Stimulated activated CD4-positive, alpha-beta T cell treated with anti-CD3 and anti-CD28 coated beads, Interleukin-4, amount 100 ng/mL, for 24 hours (primary cell): ENCODE results near the gene SLC12A8.

Experiments used
- DNase-seq: peaks from one replicate; pipeline ENCODE4 v3.0.0-alpha.2; 2020

Gene SLC12A8

DNA sequence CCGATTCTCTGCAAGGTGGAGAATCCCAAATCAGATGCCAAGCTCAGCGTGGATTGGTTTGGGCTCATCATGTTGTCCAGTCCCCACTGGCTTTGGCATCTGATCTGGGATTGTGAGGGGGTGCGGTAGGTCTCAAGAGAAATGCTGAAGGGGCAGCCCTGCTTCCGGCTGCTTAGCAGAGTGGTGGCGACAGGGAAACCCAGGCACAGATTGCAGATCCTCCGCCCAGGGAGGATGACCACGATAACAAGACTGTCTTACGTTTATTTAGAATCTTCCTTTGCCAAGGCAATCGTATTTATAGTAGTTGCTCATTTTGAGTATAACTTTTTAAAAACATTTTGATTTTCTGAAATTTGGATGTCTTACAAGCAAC, 61.1 kb downstream of the SLC12A8 start:
- DNase-seq, result no peak

DNA sequence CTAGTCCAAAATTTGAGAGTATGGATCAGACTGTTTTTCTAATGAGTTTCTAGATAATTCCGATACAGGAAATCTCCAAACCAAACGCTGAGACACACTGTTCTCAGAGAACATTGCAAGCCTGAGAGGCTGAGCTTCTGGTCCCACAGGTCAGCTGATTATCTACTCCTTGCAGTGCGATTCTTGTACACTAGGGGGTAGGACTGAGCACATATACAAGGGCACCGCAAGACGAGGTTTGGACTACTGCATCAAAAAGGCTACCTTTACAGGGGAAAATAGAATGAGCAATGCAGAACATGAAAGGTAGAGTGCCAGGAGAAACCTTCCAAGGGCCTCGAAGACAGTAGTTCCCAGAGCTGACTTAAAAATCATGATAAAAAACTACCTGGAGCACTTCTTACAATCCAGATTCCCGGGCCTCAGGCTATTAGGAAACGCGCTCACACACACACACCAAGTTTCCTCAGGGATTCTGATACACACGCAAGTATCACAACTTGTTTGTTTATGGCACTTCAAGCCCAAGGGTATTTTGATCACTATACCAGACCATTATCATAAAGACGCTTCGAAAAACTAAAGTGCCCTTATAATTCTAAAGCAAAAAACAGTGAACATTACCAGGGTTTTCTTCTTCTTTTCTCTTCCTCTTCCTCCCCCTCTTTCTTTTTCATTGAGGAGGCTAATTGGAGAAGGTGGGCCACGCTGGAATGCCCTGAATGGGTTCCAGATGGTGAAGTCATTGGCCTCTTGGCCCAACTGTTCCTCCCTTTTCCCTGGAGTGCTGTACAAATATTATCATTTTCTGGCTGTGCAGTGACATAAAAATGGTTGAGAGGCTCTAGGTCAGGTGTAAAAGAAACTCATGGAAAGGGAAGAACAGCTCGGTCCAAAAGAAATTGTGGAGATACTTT, 61.8 kb downstream of the SLC12A8 start:
- peak; percentile 75 for DNase-seq

DNA sequence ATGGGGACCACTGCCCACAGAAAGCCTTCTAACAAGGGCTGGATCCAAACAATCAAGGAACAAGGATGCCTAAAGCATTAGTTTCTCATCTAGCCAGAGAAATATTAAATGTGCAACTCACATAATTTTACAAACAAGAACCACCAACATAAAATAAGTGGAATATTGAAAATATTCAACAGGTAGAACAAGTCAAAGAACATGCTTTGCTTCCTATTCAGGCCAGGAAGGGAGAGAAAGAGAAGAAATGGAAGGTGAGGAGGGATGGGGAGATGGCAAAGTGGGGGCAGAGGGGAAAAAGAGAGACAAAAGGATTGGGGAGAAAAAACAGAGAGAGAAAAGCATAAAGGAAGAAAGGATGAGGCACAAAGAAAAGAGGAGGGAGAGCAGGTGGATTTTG, 63.1 kb downstream of the SLC12A8 start:
- no peak for DNase-seq

DNA sequence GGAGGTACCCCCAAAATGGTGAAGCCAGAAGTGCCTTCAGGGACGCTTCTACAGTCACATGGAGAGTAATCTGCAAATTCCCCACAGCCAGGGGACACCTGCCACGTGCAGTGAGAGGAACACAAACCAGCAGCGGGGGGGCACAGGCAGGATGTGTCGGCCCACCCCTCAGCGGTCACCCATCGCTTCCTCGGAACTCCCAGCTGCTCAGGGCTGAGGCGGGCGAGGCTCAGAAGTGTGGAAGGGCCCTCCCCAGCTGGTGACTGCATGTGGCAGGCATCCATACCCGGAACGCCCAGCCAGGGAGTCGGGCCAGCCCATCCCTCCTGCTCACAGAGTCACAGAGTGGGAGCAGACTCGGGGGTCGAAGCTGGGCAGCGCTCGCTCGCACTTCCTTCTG, 63.7 kb downstream of the SLC12A8 start:
- no peak for DNase-seq

DNA sequence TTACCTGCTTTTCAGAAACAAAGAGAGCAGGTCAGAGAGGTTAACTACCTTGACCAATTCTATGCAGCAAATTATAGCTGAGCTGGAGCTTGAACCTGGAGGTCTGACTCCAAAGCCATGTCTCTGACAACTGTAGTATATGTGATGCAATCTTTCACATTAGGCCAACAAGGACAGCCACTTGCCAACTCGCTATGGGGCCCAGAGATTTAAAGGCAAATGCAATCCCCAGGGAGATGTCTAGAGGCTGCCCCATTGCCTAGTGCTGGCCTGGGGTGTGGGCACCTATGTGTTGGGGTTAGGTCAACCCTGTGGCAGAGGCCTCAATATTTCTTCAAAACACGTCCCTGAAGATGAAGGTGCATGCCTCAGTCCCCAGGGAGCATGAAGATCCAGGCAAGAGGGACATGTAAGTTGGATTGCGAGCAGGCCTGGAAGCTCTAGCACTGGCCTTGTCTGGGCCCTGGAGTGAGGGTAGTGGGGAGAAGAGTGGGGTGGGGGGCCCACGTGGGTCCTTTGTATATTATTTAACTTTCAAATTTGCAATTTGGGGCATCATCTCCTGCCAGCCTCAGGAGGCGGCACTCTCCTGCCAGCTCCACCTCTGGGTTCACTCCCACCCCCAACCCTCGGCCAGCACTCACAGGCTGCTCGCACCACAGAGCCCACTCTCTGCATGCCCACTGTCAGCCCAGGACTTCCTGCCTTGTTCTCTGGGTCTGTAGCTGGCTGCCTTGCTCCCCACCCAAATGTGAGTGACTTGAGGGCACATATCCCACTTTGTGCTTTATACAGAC, 64.3 kb downstream of the SLC12A8 start:
- no peak for DNase-seq

DNA sequence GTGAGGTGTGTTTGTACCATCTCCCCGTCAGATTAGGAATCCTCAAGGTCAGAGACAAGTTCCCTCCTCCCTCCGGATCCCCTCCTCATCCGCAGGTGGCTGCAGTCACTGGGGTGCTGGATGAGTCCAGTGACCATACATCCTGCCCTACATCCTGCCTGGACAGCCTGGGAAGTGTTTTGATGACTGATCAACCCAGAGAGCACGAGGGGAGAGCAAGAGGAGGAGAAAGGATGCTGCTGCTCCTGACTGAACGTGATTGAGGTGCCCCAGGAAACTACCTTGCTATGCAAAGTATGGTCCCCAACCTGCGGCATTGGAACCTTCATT, 65.1 kb downstream of the SLC12A8 start:
- DNase-seq, result no peak

DNA sequence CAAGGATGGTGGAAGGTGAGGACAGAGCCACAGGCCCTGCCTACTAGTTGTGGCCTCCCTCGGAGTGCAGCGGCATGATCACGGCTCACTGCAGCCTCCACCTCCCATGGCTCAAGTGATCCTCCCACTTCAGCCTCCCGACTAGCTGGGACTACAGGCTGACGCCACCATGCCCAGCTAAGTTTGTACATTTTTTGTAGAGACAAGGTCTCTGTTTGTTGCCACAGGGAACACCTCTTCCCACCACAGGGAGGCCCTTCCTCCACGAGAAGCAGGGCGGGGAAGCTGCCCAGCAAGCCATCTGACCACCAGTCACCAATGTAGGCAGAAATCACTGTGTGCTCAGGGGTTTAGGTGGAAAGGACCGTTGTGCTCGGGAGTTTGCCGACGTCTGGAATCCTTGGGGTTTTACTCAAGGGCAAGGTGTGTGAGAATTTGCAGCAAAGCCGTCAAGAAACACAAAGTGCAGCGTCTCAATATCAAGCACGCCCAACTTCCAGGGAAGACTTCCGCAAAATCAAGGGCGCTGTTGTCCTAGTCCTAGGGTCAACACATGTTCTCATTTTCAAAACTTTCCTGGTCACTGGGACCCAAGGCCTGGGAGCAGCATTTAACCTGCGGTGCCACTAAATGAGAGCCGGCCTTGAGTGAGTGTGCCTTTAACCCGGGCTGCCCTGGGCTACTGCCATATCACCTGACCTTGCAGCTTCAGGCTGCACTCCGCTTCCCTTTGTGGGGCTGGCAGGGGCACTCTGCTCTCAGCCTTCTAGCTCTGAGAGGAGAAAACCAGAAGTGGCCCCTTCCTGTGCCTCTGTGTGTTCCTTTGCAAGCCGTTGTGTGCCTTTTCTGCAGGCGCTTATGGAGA, 65.7 kb downstream of the SLC12A8 start:
- no peak for DNase-seq

DNA sequence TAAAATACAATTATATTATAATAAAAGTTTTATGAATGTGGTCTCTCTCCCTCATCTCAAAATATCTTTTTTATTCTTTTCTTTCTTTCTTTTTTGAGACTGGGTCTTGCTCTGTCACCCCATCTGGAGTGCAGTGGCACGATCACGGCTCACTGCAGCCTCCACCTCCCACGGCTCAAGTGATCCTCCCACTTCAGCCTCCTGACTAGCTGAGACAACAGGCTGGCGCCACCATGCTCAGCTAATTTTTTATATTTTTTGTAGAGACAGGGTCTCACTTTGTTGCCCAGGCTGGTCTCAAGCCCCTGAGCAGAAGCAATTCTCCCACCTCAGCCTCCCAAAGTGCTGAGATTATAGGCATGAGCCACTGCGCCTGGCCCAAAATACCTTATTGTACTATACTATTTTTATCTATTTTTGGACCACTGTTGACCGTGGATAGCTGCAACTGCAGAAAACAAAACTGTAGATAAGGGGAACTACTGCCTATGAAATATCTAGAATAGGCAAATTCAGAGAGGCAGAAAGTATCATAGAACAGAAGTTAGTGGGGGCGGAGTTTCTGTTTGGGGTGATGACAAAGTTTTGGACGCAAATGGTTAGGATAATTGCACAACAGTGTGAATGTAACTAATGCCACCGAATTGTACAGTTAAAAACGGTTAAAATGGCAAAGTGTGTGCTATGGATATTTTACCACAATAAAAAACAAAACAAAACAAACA, 66.6 kb downstream of the SLC12A8 start:
- DNase-seq, result no peak

DNA sequence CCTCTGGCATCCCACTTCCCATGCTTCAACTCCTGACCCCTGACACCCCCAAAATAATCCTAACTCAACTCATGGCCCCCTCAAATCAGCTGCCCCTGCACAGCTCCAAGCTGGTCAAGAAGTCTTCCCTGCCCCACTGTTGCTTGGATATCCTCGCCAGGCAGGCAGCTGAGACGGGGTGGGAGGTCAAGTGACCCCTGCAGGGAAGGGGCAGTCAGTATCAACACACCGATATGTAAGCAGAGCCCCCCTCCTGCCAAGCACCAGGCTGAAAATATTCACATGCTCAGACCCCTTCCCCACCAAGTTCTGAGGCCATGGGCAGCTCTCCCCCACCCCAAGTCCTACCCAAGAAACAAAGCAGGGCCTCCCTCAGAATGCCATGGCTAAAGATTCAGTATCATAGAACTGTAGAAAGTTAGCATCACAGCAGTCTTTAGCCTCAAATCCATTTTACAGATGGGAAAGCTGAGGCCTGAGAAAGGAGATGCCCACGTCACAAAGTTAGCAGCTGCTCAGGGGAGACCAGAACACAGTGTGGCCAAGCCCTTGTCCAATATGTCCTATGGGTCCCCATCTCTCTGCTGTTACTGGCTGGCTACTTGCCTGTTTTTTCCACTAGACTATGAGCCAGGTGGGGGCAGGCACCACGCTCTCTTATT, 67.8 kb downstream of the SLC12A8 start:
- no peak for DNase-seq

DNA sequence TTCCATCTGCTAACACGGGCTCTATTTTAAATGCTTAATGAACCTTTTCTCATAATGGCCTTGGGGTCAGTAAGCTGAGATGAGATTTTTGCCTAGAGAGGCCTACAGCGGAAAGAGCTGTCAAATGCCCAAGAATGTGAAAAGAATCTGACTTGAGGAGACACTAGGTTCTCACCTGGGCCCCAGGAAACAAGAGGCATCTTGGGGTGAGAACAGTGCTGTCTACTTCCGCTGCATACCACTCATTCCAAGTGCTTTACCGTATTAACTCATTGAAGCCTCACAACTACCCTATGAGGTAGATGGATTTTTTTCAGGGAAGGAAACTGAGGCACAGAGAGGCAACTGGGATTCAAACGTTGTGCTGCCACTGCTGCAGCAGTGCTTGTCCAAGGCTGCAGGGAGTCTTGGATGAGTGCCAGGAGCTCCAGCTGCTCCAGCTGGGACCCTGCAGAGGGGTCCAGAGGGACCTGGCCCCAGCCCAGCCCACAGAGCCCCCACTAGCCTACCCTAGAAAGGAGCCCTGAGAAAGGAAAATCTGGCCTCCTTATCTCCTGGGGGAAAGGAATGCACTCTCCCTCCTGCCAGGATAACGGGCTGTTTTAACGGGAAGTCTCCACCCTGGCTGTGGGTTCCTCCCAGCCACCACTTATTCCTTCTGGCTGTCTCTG, 68.4 kb downstream of the SLC12A8 start:
- DNase-seq, result no peak

DNA sequence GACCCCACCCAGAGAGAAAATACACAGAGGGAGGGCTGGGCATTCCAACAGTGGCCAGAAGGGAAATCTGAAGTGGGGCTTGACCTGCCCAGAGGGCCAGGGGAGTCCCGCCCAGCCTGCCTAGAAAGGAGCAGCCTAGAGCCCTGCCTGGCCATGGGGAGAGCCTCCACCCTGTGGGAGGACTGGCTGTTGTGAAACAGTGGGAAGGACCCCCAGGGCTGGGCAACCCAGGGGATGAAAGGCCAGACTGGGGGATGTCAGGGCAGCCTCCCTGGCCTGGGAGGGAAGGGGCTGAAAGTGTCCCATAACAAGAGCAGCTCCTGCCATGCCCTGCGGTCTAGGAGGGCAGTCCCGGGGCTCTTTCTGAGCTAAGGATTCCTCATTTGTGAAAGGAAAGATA, 69.0 kb downstream of the SLC12A8 start:
- no peak for DNase-seq

DNA sequence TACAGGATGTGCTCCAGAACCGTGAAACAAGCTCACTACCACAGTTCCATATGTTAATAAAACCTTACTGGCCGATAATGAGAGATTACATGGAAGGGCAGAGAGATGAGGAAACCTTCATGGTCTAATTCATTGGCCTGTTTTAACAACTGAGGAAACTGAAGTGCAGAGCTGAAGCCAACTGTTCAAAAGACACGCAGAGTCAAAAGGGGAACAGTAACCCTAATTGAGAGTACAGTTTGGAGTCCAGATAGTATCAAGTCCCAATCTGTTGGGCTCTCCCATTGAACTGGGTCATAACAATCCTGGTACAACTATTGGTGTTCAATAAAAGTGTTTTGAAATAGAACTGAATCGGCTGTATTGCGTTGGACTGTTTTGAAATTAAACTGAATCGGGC, 69.6 kb downstream of the SLC12A8 start:
- DNase-seq, result no peak

DNA sequence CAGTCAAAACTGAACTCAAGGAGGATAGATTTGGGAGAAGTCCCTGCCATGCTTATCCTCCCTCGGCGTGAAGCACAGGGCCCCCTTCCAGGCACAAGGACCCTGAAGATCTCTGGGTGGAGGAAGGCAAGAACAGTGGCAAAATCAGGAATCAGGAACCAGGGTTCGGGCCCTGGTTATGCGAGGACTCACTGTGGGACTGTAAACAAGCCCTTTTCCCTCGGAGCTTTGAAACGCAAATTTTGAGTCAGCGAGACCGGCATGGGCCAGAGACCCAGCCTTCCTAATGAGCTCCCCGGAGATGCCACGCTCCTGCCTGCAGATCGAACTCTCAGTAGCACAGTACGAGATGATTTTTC, 70.1 kb downstream of the SLC12A8 start:
- no peak for DNase-seq

DNA sequence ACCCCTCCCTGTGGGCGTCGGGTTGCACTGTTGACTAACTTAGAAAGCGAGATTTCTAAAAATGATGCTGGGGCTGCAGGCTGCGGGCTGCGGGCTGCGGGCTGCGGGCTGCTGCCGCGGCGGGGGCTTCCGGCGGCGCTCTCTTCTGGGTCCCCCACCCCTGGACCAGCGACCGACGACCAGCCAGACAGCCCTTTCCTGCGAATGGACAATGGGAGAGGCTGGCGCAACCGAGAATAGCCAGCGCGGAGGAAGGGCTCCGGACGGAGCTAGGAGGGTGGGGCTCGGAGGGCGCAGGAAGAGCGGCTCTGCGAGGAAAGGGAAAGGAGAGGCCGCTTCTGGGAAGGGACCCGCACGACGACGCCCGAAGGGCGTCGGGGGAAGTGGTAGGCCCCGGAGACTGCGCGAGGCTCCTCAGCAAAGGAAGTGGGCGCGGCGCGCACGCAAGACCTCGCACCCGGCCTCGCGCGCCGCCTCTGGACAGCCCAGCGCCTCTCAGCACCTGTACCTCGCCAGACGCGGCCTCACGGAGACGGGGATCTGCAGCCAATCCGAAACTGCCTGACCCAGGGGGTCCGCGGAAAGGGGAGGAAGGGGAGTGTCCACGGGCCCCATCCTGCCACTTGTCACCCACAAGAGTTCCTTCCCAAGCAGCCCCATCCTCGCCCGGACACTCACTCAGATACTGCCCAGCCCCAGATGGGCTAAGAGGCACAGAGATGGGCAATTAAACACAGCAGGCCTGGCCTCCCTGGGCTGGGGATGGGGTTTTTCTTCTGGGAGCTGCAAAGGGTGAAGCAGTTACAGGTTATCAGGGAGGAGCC, 70.7 kb downstream of the SLC12A8 start:
- DNase-seq, result peak; percentile 71

DNA sequence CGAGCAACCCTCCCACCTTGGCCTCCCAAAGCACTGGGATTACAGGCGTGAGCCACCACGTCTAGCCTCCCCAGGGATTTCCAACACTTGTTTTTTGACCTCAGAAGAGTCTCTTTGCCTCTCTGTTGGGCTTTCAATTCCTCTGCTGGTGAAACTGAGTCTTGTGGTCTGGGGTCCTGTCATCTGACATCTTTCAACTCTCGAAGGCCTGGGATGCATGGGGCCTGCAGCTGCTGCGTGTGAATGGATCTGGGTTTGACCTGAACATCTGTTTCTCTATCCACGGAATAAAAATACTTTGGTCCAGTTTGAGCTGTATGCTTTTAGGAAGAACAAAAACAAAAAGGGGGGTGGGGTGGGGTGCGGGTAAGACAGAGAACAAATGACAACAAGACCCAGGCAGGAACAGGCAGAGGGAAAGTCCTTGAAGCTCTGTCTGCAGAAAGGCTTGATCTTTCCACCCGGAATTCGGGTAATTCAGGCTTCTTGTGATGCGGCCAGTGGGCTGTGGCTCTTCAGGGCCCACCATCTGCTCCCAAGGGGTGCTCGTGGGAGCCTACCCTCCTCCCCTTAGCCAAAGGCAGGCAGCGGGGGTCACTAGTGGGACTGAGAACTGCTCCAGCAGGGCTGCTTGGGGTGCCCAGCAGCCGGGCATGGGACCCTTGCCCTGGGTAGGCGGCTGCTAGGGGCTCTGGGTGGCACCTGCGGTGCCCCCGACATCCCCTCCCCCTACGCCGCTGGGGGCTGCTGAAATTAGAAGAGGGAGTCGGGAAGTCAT, 71.5 kb downstream of the SLC12A8 start:
- no peak for DNase-seq

DNA sequence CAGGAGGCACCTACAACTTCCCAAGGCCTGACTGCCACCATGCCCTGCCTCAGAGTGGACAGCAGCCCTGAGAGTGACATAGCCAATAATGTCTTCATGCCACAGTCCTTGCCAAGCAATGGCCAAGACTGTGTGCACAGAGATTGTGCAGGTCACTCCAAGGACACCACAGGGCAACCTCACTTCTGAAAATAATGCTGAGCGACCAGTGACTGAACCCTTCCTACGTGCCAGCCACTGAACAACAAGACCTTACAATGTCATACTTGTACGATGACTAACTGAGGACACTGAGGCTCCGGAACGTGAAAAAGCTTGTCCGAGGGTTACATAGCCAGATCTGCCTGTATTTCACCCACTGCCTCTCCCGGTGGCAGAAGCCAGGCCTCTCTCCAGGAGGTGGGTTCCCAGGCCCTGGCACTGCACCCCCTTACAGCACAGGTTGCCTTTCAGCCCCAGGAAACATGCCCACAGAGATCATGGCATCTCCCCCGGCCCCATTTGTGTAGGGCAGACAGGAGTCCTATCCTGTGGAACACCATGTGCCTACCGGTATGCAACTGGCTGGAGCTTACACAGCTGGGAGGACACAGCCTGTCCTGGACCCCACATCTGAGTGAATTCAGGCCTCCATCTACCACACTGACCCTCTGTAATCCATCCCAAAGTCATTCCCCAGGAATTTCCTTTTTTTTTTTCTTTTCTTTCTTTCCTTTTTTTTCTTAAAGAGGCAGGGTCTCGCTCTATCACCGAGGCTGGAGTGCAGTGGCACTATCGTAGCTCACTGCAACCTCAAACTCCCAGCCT, 72.3 kb downstream of the SLC12A8 start:
- DNase-seq, result no peak

DNA sequence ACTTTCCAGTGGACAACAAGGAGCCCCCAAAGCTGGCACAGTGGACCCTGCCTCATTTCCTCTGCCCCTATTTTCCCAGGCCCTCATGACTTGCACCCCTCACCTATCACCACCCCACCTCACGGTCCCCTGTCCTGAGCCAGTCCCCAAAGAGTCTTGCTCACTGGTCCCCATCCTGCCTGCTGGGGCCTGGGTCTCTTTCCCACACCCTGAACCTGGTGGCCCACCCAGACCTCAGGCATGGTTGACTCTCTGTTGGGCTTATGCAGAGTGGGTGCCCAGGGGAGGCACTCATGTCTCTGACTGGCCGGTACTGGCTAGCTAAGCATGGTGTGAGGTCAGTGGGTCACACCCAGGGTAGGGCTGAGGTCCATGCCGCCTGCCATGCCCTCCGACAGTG, 73.2 kb downstream of the SLC12A8 start:
- no peak for DNase-seq

DNA sequence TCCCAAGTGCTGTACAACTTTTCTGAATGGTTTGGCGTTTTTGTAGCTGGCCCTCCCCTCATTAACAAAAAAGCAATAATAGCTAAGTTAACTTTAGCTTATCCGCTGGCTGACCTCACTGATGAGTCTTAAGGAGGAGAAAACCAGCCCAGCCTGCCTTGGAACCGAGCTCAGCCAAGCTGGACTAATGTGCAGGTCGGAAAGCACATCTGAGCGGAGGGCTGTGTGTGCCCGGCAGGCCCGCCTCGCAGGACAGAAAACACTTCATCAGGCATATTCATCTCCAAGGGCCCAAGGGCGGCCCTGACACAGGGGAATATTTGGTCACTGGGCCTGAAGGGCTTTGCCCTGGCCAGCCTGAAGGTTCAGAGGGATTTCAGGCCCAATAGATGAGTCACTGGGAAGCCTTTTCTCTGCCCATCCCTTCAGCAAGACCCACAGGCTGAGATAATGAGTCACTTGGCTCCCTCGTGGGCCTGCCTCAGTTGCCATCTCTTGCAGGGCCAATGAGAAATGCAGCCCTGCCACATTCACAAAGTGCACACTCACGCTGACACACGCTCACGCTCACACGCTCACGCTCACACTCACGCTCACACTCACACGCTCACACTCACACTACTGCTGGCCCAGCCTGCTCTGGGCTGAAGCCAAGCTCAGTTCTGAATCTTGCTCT, 75.1 kb downstream of the SLC12A8 start:
- no peak for DNase-seq
